GM15510 (cell line): ENCODE measurements around the gene TMTC3.

Experiments
- POLR2A ChIP-seq: IDR thresholded peaks from 3 replicates; pipeline ENCODE4 v1.6.1; 2011; ENCODE audit warnings: borderline replicate concordance; ENCODE audit not compliant: insufficient read length; ENCODE audit errors: extremely low read depth

The TMTC3 gene

GRCh38 chr12:88145567-88146505 is 3.7 kb downstream of the TMTC3 start:
- no peak for TF ChIP-seq POLR2A

- TF ChIP-seq POLR2A = no peak
These were observed 8.0 kb downstream of the TMTC3 start for GRCh38 chr12:88150063-88150462.

GRCh38 chr12:88153959-88154358 is 11.9 kb downstream of the TMTC3 start:
- no peak for TF ChIP-seq POLR2A

- no peak for TF ChIP-seq POLR2A
These were observed 14.1 kb downstream of the TMTC3 start for GRCh38 chr12:88156075-88156654.

GRCh38 chr12:88163371-88163770 is 21.3 kb downstream of the TMTC3 start:
- TF ChIP-seq POLR2A = no peak

- TF ChIP-seq POLR2A = no peak
These were observed 24.1 kb downstream of the TMTC3 start for GRCh38 chr12:88166179-88166578.

GRCh38 chr12:88167384-88167783 is 25.3 kb downstream of the TMTC3 start:
- TF ChIP-seq POLR2A = no peak

GRCh38 chr12:88172844-88173407 is 30.8 kb downstream of the TMTC3 start:
- TF ChIP-seq POLR2A = no peak

GRCh38 chr12:88175544-88175943 is 33.4 kb downstream of the TMTC3 start:
- no peak for TF ChIP-seq POLR2A

- TF ChIP-seq POLR2A = no peak
These were observed 37.4 kb downstream of the TMTC3 start for GRCh38 chr12:88179436-88180014.

- TF ChIP-seq POLR2A = no peak
These were observed 39.8 kb downstream of the TMTC3 start for GRCh38 chr12:88181881-88182280.

- no peak for TF ChIP-seq POLR2A
These were observed 40.3 kb downstream of the TMTC3 start for GRCh38 chr12:88182416-88182815.

GRCh38 chr12:88184196-88184595 is 42.1 kb downstream of the TMTC3 start:
- no peak for TF ChIP-seq POLR2A

GRCh38 chr12:88185279-88185678 is 43.2 kb downstream of the TMTC3 start:
- no peak for TF ChIP-seq POLR2A

GRCh38 chr12:88185988-88186387 is 43.9 kb downstream of the TMTC3 start:
- TF ChIP-seq POLR2A = no peak
